ENCODE data around the gene ACE.

The ACE gene

GRCh38 chr17:63445065-63445464 is 31.8 kb upstream of the ACE start:
- peaks cover 24% of the 10 kb centered on the region for H3K4me1 ChIP-seq (ENCODE audit: control insufficient read depth, insufficient read depth, low read length)
- H3K9ac ChIP-seq (ENCODE audit: low read depth, low read length): no peak overlapping the region
- no peaks in the 10 kb centered on the region for H3K36me3 ChIP-seq (ENCODE audit: control insufficient read depth, insufficient read depth, low read length)
- H3K4me3 ChIP-seq (ENCODE audit: low read depth, low read length): peak overlapping the region; percentile 73
- H3K27me3 ChIP-seq (ENCODE audit: control insufficient read depth, insufficient read depth, low read length): peaks cover 8% of the 10 kb centered on the region
- H3K27ac ChIP-seq (ENCODE audit: low read depth, low read length): no peak overlapping the region
- no peaks in the 10 kb centered on the region for H3K9me3 ChIP-seq (ENCODE audit: control insufficient read depth, insufficient read depth, low read length)

- Histone ChIP-seq H3K4me3 (ENCODE audit: low read depth, low read length) (peak overlapping the region; percentile 73), H3K27ac (ENCODE audit: low read depth, low read length) (peak overlapping the region; percentile 35), H3K4me1 (ENCODE audit: control insufficient read depth, insufficient read depth, low read length) (peaks cover 19% of the 10 kb centered on the region)
Observed at GRCh38 chr17:63445571-63445953, 31.3 kb upstream of the ACE start.

GRCh38 chr17:63445954-63446752 is 30.7 kb upstream of the ACE start, which contains the start of gene CYB561:
Gene CYB561, minus strand, starts transcription at chr17:63446306. Its CDS starts 8,759 bp downstream, at chr17:63437547.
- H3K27me3 ChIP-seq (ENCODE audit: control insufficient read depth, insufficient read depth, low read length): peaks cover 8% of the 10 kb centered on the region
- peak within 1 kb of the TSS; percentile 73 for H3K4me3 ChIP-seq (ENCODE audit: low read depth, low read length)
- H3K9ac ChIP-seq (ENCODE audit: low read depth, low read length): peak within 1 kb of the TSS; percentile 73
- H3K36me3 ChIP-seq (ENCODE audit: control insufficient read depth, insufficient read depth, low read length): no peaks in the 10 kb centered on the region
- peak within 1 kb of the TSS; percentile 69 for H3K27ac ChIP-seq (ENCODE audit: low read depth, low read length)
- H3K9me3 ChIP-seq (ENCODE audit: control insufficient read depth, insufficient read depth, low read length): no peaks in the 10 kb centered on the region
- peaks cover 16% of the 10 kb centered on the region for H3K4me1 ChIP-seq (ENCODE audit: control insufficient read depth, insufficient read depth, low read length)

More at GRCh38 chr17:63445571-63445953, 31.3 kb upstream of the ACE start:
- no peaks in the 10 kb centered on the region for H3K36me3 ChIP-seq (ENCODE audit: control insufficient read depth, insufficient read depth, low read length)
- peaks cover 8% of the 10 kb centered on the region for H3K27me3 ChIP-seq (ENCODE audit: control insufficient read depth, insufficient read depth, low read length)
- H3K9me3 ChIP-seq (ENCODE audit: control insufficient read depth, insufficient read depth, low read length): no peaks in the 10 kb centered on the region
- H3K9ac ChIP-seq (ENCODE audit: low read depth, low read length): peak overlapping the region; percentile 71; the same call in 1 of the 2 replicates

- Histone ChIP-seq H3K4me1 (ENCODE audit: control insufficient read depth, insufficient read depth, low read length) (peaks cover 16% of the 10 kb centered on the region), H3K4me3 (ENCODE audit: low read depth, low read length) (peak overlapping the region; percentile 73), H3K27me3 (ENCODE audit: control insufficient read depth, insufficient read depth, low read length) (peaks cover 8% of the 10 kb centered on the region), H3K9me3 (ENCODE audit: control insufficient read depth, insufficient read depth, low read length) (no peaks in the 10 kb centered on the region), H3K27ac (ENCODE audit: low read depth, low read length) (peak overlapping the region; percentile 69), H3K9ac (ENCODE audit: low read depth, low read length) (peak overlapping the region; percentile 73), H3K36me3 (ENCODE audit: control insufficient read depth, insufficient read depth, low read length) (no peaks in the 10 kb centered on the region)
Observed at GRCh38 chr17:63446753-63447470, 29.9 kb upstream of the ACE start.

GRCh38 chr17:63447471-63448009 is 29.3 kb upstream of the ACE start:
- peaks cover 8% of the 10 kb centered on the region for H3K27me3 ChIP-seq (ENCODE audit: control insufficient read depth, insufficient read depth, low read length)
- peak overlapping the region; percentile 73; the same call in 1 of the 2 replicates for H3K9ac ChIP-seq (ENCODE audit: low read depth, low read length)
- H3K27ac ChIP-seq (ENCODE audit: low read depth, low read length): peak overlapping the region; percentile 69
- no peaks in the 10 kb centered on the region for H3K36me3 ChIP-seq (ENCODE audit: control insufficient read depth, insufficient read depth, low read length)
- H3K9me3 ChIP-seq (ENCODE audit: control insufficient read depth, insufficient read depth, low read length): no peaks in the 10 kb centered on the region
- peaks cover 16% of the 10 kb centered on the region for H3K4me1 ChIP-seq (ENCODE audit: control insufficient read depth, insufficient read depth, low read length)
- no peak overlapping the region for H3K4me3 ChIP-seq (ENCODE audit: low read depth, low read length)

- Histone ChIP-seq H3K36me3 (ENCODE audit: control insufficient read depth, insufficient read depth, low read length) (no peaks in the 10 kb centered on the region), H3K27me3 (ENCODE audit: control insufficient read depth, insufficient read depth, low read length) (peaks cover 8% of the 10 kb centered on the region), H3K27ac (ENCODE audit: low read depth, low read length) (no peak overlapping the region), H3K4me1 (ENCODE audit: control insufficient read depth, insufficient read depth, low read length) (peaks cover 16% of the 10 kb centered on the region), H3K9ac (ENCODE audit: low read depth, low read length) (no peak overlapping the region), H3K4me3 (ENCODE audit: low read depth, low read length) (no peak overlapping the region), H3K9me3 (ENCODE audit: control insufficient read depth, insufficient read depth, low read length) (no peaks in the 10 kb centered on the region)
Observed at GRCh38 chr17:63448655-63449054, 28.2 kb upstream of the ACE start.

GRCh38 chr17:63450551-63450950 is 26.3 kb upstream of the ACE start:
- Histone ChIP-seq H3K9me3 (ENCODE audit: control insufficient read depth, insufficient read depth, low read length) (no peaks in the 10 kb centered on the region), H3K4me3 (ENCODE audit: low read depth, low read length) (no peak overlapping the region), H3K27me3 (ENCODE audit: control insufficient read depth, insufficient read depth, low read length) (peaks cover 8% of the 10 kb centered on the region), H3K36me3 (ENCODE audit: control insufficient read depth, insufficient read depth, low read length) (no peaks in the 10 kb centered on the region), H3K9ac (ENCODE audit: low read depth, low read length) (no peak overlapping the region), H3K27ac (ENCODE audit: low read depth, low read length) (no peak overlapping the region), H3K4me1 (ENCODE audit: control insufficient read depth, insufficient read depth, low read length) (peaks cover 16% of the 10 kb centered on the region)

GRCh38 chr17:63451150-63451549 is 25.7 kb upstream of the ACE start:
- peaks cover 16% of the 10 kb centered on the region for H3K4me1 ChIP-seq (ENCODE audit: control insufficient read depth, insufficient read depth, low read length)

GRCh38 chr17:63452046-63452961 is 24.6 kb upstream of the ACE start:
- H3K27me3 ChIP-seq (ENCODE audit: control insufficient read depth, insufficient read depth, low read length): peaks cover 8% of the 10 kb centered on the region
- H3K9me3 ChIP-seq (ENCODE audit: control insufficient read depth, insufficient read depth, low read length): no peaks in the 10 kb centered on the region
- no peak overlapping the region for H3K27ac ChIP-seq (ENCODE audit: low read depth, low read length)
- no peaks in the 10 kb centered on the region for H3K36me3 ChIP-seq (ENCODE audit: control insufficient read depth, insufficient read depth, low read length)
- no peak overlapping the region for H3K4me3 ChIP-seq (ENCODE audit: low read depth, low read length)
- H3K9ac ChIP-seq (ENCODE audit: low read depth, low read length): no peak overlapping the region
- H3K4me1 ChIP-seq (ENCODE audit: control insufficient read depth, insufficient read depth, low read length): peaks cover 9% of the 10 kb centered on the region

More at GRCh38 chr17:63451150-63451549, 25.7 kb upstream of the ACE start:
- Histone ChIP-seq H3K9me3 (ENCODE audit: control insufficient read depth, insufficient read depth, low read length) (no peaks in the 10 kb centered on the region), H3K36me3 (ENCODE audit: control insufficient read depth, insufficient read depth, low read length) (no peaks in the 10 kb centered on the region), H3K9ac (ENCODE audit: low read depth, low read length) (no peak overlapping the region), H3K27me3 (ENCODE audit: control insufficient read depth, insufficient read depth, low read length) (peaks cover 8% of the 10 kb centered on the region), H3K4me3 (ENCODE audit: low read depth, low read length) (no peak overlapping the region), H3K27ac (ENCODE audit: low read depth, low read length) (no peak overlapping the region)

GRCh38 chr17:63452962-63453551 is 23.8 kb upstream of the ACE start:
- H3K27ac ChIP-seq (ENCODE audit: low read depth, low read length): no peak overlapping the region
- H3K9ac ChIP-seq (ENCODE audit: low read depth, low read length): no peak overlapping the region
- H3K4me1 ChIP-seq (ENCODE audit: control insufficient read depth, insufficient read depth, low read length): peaks cover 2% of the 10 kb centered on the region
- H3K36me3 ChIP-seq (ENCODE audit: control insufficient read depth, insufficient read depth, low read length): no peaks in the 10 kb centered on the region
- no peaks in the 10 kb centered on the region for H3K9me3 ChIP-seq (ENCODE audit: control insufficient read depth, insufficient read depth, low read length)
- H3K4me3 ChIP-seq (ENCODE audit: low read depth, low read length): no peak overlapping the region
- H3K27me3 ChIP-seq (ENCODE audit: control insufficient read depth, insufficient read depth, low read length): peaks cover under 1% of the 10 kb centered on the region

All from HUES48 (cell line).